Adrenal gland (tissue), 5 donors: Measurements from ENCODE around the gene YPEL2.

ENCODE experiments used
- POLR2A ChIP-seq, 2 donors: fragments of 450-650 bp; IDR thresholded peaks; one replicate each; pipeline ENCODE4 v1.6.1; 2017; ENCODE audit warnings: antibody characterized with exemption in 2 of 2, mild to moderate bottlenecking in 2 of 2, moderate library complexity in 1 of 2
- TF ChIP-seq, protein P1 (sequence below), 6 experiments: fragments of 450-650 bp in 4 of 6; fragments of 200-600 bp in 2 of 6; sonication (generic) in 1 of 6; IDR thresholded peaks; 1 replicate in 5 of 6; 2 replicates in 1 of 6; pipeline versions ENCODE4 v1.5.1 to v1.8.0; 2016 to 2021; ENCODE audit warnings: antibody characterized with exemption in 6 of 6, mild to moderate bottlenecking in 2 of 6, moderate library complexity in 1 of 6
- donor health status: DM: no; HTN: no; CAD: no.

DNA sequence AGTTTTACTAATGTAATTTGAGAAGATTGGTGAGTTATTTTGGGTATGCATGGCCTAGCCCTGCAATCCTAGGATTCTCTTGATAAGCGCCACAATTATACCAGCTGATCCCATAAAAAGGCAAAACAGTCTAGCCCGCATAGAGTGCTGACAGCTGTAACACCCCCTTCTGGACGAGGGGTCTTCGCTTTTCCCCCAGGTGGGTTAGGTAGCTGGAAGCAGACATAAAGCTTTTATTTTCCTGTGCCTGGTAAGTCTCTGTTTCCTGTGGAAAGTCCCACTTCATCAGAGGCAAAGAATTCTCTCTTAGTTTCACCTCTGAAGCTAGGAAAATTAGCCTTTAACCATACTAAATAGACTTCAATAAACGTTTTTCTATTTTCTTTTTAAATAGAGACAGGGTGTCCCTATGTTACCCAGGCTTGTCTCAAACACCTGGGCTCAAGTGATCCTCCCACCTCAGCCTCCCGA is 108.3 kb downstream of the YPEL2 start:
- TF ChIP-seq, protein P1, sequence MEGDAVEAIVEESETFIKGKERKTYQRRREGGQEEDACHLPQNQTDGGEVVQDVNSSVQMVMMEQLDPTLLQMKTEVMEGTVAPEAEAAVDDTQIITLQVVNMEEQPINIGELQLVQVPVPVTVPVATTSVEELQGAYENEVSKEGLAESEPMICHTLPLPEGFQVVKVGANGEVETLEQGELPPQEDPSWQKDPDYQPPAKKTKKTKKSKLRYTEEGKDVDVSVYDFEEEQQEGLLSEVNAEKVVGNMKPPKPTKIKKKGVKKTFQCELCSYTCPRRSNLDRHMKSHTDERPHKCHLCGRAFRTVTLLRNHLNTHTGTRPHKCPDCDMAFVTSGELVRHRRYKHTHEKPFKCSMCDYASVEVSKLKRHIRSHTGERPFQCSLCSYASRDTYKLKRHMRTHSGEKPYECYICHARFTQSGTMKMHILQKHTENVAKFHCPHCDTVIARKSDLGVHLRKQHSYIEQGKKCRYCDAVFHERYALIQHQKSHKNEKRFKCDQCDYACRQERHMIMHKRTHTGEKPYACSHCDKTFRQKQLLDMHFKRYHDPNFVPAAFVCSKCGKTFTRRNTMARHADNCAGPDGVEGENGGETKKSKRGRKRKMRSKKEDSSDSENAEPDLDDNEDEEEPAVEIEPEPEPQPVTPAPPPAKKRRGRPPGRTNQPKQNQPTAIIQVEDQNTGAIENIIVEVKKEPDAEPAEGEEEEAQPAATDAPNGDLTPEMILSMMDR (IDR thresholded peaks at IDR 0.05) = no peak
- TF ChIP-seq POLR2A (IDR thresholded peaks at IDR 0.05) = no peak
